Ecto neural progenitor cell (in vitro differentiated cells): ENCODE measurements around the gene ADORA1.

Source experiments
- DNase-seq: peaks from one replicate; pipeline ENCODE4 v3.0.0-alpha.2; 2018; ENCODE audit warnings: low spot score

ADORA1 gene

DNA sequence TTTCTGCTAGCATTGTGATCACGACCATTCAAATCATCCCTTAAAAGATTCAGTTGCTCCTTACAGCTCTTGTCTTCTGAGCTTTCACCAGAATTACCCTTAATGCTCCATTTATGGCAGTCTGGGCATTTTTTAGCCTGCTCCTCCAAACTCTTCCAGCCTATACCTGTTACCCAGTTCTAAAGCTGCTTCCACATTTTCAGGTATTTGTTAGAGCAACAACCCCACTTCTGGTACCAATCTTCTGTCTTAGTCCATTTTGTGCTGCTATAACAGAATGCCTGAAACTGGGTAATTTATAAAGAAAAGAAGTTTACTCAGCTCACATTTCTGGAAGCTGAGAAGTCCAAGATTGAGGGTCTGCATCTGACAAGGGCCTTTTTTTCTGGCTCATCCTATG is 30.9 kb downstream of the ADORA1 start:
- DNase-seq = no peak

GRCh38 chr1:203158960-203159665 is 31.6 kb downstream of the ADORA1 start:
- DNase-seq = no peak

DNA sequence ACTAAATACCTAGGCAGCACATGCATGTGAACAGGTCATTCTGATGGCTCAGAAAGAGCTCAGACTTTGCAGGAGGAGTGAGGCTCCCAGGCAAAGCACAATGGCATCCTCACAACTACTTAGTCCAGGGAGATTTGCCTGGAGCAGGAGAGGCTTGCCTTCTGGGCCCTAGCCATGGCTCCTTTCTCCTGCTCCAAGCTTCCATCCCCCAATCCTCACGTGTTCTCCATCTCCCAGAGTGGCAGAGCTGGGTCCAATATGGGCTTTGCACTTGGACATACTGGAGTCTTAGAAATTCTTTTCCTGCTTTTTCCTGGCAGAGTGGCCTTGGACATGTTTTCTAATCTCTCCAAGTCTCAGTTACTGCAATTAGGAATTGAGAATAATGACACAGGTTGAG is 32.3 kb downstream of the ADORA1 start:
- DNase-seq = no peak

GRCh38 chr1:203161175-203161574 is 33.6 kb downstream of the ADORA1 start:
- DNase-seq = no peak

DNA sequence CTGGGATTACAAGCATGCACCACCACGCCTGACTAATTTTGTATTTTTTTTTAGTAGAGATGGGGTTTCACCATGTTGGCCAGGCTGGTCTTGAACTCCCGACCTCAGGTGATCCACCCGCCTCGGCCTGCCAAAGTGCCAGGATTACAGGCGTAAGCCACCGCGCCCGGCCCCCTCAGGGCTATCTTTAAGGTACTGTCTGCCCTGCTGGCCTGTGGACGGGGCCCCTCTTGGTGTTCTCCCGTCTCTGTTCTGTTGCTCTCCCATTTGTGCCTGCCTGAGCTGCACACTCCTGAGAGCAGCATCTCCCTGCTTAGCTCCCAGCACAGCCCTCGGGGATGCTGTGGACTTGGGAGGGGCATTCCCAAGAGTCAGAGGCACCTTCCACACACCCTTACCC is 34.2 kb downstream of the ADORA1 start:
- no peak for DNase-seq

DNA sequence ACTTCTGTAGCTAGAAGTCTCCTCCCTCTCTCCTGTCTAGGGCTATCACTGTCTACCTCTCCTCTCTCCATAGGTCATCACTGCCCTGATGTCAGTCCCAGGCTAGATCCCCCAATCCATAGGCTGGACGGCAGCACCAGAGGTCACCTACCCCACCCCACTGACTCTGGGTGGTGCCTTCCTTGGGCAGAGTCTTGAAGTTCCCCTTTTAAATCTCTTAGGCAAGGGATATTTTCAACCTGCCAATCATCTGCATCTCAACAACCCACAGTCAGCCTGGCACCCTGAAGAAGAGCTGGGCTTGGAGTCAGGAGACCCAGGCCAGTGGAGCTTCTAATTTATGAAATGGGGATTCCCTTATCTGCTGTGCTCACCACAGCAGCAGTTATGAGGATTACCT is 34.9 kb downstream of the ADORA1 start:
- no peak for DNase-seq

GRCh38 chr1:203163891-203164635 is 36.5 kb downstream of the ADORA1 start:
- DNase-seq = no peak

- no peak for DNase-seq
Observed at GRCh38 chr1:203165101-203165799, 37.7 kb downstream of the ADORA1 start.

DNA sequence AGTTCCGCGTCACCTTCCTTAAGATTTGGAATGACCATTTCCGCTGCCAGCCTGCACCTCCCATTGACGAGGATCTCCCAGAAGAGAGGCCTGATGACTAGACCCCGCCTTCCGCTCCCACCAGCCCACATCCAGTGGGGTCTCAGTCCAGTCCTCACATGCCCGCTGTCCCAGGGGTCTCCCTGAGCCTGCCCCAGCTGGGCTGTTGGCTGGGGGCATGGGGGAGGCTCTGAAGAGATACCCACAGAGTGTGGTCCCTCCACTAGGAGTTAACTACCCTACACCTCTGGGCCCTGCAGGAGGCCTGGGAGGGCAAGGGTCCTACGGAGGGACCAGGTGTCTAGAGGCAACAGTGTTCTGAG is 38.3 kb downstream of the ADORA1 start:
- no peak for DNase-seq

GRCh38 chr1:203166192-203166940 is 38.8 kb downstream of the ADORA1 start:
- no peak for DNase-seq

- no peak for DNase-seq
Observed at GRCh38 chr1:203167026-203167912, 39.7 kb downstream of the ADORA1 start.

DNA sequence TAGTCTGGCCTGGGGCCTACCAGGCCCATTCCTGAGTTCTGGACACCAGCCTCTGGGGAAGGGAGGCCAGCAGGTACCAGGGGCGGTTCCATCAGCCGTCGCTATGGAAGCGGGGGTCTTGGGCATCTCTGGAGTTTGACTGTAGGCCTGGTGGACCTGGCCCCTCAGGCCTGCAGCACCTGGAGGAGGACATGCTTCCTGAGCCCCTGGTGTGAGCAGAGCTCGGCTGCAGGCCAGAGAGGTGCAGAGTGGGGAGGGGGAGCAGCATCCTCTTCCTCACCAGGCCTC is 40.3 kb downstream of the ADORA1 start:
- no peak for DNase-seq

- no peak for DNase-seq
Observed at GRCh38 chr1:203168256-203168786, 40.8 kb downstream of the ADORA1 start.

DNA sequence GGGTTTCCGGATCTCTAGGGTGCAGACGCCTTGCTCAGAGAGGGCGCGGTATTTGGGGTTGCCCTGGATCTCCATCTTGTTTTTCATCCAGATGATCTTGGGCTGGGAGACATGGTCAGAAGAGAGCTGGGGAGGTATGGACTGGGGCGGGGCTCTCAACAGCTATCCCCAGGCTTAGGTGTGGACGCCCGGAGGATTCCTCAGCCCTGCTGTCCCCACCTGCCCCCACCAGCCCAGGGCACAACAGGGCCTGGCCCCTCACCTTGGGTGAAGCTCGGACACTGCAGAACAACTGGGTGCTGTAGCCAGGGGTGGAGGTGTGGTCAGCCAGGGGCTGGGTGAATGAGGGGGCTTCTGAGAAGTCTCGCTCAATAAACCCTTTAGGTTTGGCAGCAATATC is 41.5 kb downstream of the ADORA1 start:
- no peak for DNase-seq

DNA sequence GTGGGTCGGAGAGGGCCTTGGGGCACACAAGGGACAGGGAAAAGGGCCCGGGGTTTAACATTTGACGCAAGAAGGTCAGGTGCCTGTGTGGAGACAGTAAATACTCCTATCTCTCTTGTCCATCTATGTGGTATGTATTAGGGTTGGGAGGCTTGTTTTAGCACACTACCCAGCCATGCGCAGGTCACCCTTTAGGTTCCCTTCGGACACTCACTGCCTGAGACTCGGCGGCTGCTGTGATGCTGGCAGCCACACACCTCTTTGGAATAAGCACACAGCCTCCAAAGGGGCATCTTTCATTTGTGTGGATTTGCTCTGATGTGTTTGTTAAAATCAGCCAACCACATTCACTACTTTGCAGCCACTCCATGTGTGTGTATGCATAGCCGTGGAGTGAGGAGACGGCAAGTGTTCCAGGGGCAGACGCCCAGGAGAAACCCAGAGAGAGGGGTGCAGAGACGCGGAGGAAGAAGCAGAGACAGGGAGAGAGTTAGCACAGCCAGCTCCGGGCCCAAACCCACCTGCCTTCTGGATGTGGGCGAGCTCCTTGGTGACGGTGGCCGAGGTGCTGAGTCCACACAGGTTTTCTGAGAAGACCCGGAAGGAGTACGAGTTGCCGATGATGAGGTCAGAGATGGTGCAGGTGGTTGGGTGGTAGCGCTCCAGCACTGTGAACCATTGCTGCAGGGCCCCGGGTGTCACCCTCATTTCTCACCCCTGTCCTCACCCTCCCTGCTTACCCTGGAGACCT is 42.4 kb downstream of the ADORA1 start:
- no peak for DNase-seq

- DNase-seq = no peak
Observed at GRCh38 chr1:203170625-203171330, 43.3 kb downstream of the ADORA1 start.

- DNase-seq = no peak
Observed at GRCh38 chr1:203171341-203172183, 44.0 kb downstream of the ADORA1 start.

- peak; percentile 80 for DNase-seq
Observed at GRCh38 chr1:203172184-203173010, 44.9 kb downstream of the ADORA1 start.
